Measurements from ENCODE around the gene SLC9A5. TPM values are rescaled to one million over a fixed set of nuclear protein-coding genes. Genes with fewer than 3 reads are reported as not detected.
A peak's percentile ranks its signal among the peaks of the same experiment; 100 is the strongest.

Gene SLC9A5
- polyA plus RNA-seq, 3 donors, result 1.0 TPM; not detected in 2

- Mint-ChIP-seq H3K27ac (peak overlapping the region in 2 of 7 donors; percentile 5 to 46), H3K9me3 (no peaks in the 10 kb centered on the region), H3K4me1 (peaks cover 15% of the 10 kb centered on the region), H3K4me3 (peak overlapping the region; percentile 3 to 58), H3K27me3 (ENCODE audit: low read depth in 3 of 3) (peaks cover 0 to 3% (median 1%) of the 10 kb centered on the region in 3 donors), H3K36me3 (peaks cover 68 to 88% of the 10 kb centered on the region in 2 donors)
- no peak overlapping the region for H3K27ac ChIP-seq (ENCODE audit: low read depth in 1 of 2, low read length in 2 of 2)
- H3K4me3 ChIP-seq (replicated peaks in 1 of 3; ENCODE audit: low read depth in 2 of 3, low read length in 3 of 3), result no peak overlapping the region
- H3K4me2 ChIP-seq (replicated peaks; ENCODE audit: extremely low read depth, low read length, poor library complexity, severe bottlenecking), result no peak overlapping the region
- H3K27me3 ChIP-seq (ENCODE audit: control insufficient read depth in 2 of 2, insufficient read depth in 2 of 2, low read length in 2 of 2), result no peaks in the 10 kb centered on the region
- WGBS (ENCODE audit: insufficient coverage), result 70% methylated on average over 20 of the region's 22 CpGs
- TF ChIP-seq CTCF (IDR thresholded peaks at IDR 0.05), result peak; percentile 6
- H4K20me1 ChIP-seq (ENCODE audit: insufficient read depth, low read length), result peaks cover 52% of the 10 kb centered on the region
- peaks cover 2% of the 10 kb centered on the region for H3K79me2 ChIP-seq (ENCODE audit: insufficient read depth, low read length)
- intact Hi-C loops (cut with micrococcal nuclease), result no loop called here
- no peak overlapping the region for H3K9ac ChIP-seq (ENCODE audit: insufficient read depth, low read length, poor library complexity, severe bottlenecking)
- no peak overlapping the region for H2AFZ ChIP-seq (ENCODE audit: insufficient read depth, low read depth, low read length, poor library complexity, severe bottlenecking)
- DNase-seq, result no peak
- H3K36me3 ChIP-seq (replicated peaks in 1 of 2; ENCODE audit: control insufficient read depth in 1 of 2, insufficient read depth in 2 of 2, low read length in 2 of 2), result peaks cover 72 to 91% of the 10 kb centered on the region in 2 donors
- no peaks in the 10 kb centered on the region for H3K4me1 ChIP-seq (ENCODE audit: control insufficient read depth in 1 of 2, insufficient read depth in 2 of 2, low read length in 2 of 2)
- no peaks in the 10 kb centered on the region for H3K9me3 ChIP-seq (replicated peaks in 1 of 2; ENCODE audit: control insufficient read depth in 1 of 2, insufficient read depth in 1 of 2, low read length in 2 of 2)
Measured at GRCh38 chr16:67199808-67200198, 49.0 kb upstream of the SLC9A5 start.

- H3K27me3 Mint-ChIP-seq (ENCODE audit: low read depth in 3 of 3), result peaks cover 0 to 3% (median 1%) of the 10 kb centered on the region in 3 donors
- DNase-seq, result no peak
- Histone ChIP-seq H3K4me3 (replicated peaks in 1 of 3; ENCODE audit: low read depth in 2 of 3, low read length in 3 of 3) (no peak overlapping the region), H3K79me2 (ENCODE audit: insufficient read depth, low read length) (no peaks in the 10 kb centered on the region), H4K20me1 (ENCODE audit: insufficient read depth, low read length) (peaks cover 45% of the 10 kb centered on the region), H3K9me3 (replicated peaks in 1 of 2; ENCODE audit: control insufficient read depth in 1 of 2, insufficient read depth in 1 of 2, low read length in 2 of 2) (no peaks in the 10 kb centered on the region), H3K4me2 (replicated peaks; ENCODE audit: extremely low read depth, low read length, poor library complexity, severe bottlenecking) (no peak overlapping the region), H3K9ac (ENCODE audit: insufficient read depth, low read length, poor library complexity, severe bottlenecking) (no peak overlapping the region), H3K27me3 (ENCODE audit: control insufficient read depth in 2 of 2, insufficient read depth in 2 of 2, low read length in 2 of 2) (no peaks in the 10 kb centered on the region), H3K36me3 (replicated peaks in 1 of 2; ENCODE audit: control insufficient read depth in 1 of 2, insufficient read depth in 2 of 2, low read length in 2 of 2) (peaks cover 65 to 85% of the 10 kb centered on the region in 2 donors), H2AFZ (ENCODE audit: insufficient read depth, low read depth, low read length, poor library complexity, severe bottlenecking) (no peak overlapping the region), H3K27ac (ENCODE audit: low read depth in 1 of 2, low read length in 2 of 2) (no peak overlapping the region), H3K4me1 (ENCODE audit: control insufficient read depth in 1 of 2, insufficient read depth in 2 of 2, low read length in 2 of 2) (no peaks in the 10 kb centered on the region)
- no peak overlapping the region for H3K4me3 Mint-ChIP-seq
- peaks cover 15% of the 10 kb centered on the region for H3K4me1 Mint-ChIP-seq
- intact Hi-C loops (cut with micrococcal nuclease), result no loop called here
- TF ChIP-seq CTCF (IDR thresholded peaks at IDR 0.05), result no peak
- no peaks in the 10 kb centered on the region for H3K9me3 Mint-ChIP-seq
- H3K27ac Mint-ChIP-seq, result peak overlapping the region in 1 of 7 donors; percentile 46
- 98% methylated on average over 8 of the region's 8 CpGs for WGBS (ENCODE audit: insufficient coverage)
- H3K36me3 Mint-ChIP-seq, result peaks cover 61 to 88% of the 10 kb centered on the region in 2 donors
Measured at GRCh38 chr16:67200491-67200890, 48.3 kb upstream of the SLC9A5 start.
